ENCODE measurements around the gene CH25H.

DNA sequence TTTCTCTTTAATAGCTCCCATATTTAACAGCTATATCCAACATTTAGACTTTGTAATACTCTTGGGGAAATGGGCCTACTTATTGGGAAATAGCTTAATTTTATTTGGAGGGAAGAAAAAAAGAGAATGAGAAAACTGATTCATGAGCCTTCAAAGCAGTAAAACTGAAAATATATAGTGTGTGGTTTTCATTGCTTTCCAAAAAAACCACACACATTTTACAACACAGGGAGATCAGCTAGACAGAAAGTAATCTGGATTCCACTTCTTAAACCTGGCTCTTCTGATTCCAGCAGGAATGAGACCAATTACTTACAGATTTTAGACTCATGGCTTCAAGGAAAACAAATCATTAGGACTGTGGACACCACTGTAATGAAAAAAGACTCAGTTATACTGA lies 48.7 kb downstream of the CH25H start:
- TF ChIP-seq, protein P1, sequence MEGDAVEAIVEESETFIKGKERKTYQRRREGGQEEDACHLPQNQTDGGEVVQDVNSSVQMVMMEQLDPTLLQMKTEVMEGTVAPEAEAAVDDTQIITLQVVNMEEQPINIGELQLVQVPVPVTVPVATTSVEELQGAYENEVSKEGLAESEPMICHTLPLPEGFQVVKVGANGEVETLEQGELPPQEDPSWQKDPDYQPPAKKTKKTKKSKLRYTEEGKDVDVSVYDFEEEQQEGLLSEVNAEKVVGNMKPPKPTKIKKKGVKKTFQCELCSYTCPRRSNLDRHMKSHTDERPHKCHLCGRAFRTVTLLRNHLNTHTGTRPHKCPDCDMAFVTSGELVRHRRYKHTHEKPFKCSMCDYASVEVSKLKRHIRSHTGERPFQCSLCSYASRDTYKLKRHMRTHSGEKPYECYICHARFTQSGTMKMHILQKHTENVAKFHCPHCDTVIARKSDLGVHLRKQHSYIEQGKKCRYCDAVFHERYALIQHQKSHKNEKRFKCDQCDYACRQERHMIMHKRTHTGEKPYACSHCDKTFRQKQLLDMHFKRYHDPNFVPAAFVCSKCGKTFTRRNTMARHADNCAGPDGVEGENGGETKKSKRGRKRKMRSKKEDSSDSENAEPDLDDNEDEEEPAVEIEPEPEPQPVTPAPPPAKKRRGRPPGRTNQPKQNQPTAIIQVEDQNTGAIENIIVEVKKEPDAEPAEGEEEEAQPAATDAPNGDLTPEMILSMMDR (IDR thresholded peaks at IDR 0.05), result no peak
- TF ChIP-seq POLR2A (IDR thresholded peaks at IDR 0.05), result no peak
